H1 (cell line): ENCODE data around the gene SH3GL1. TPM values are rescaled to one million over a fixed set of nuclear protein-coding genes. Genes with fewer than 3 reads are reported as not detected.

Source experiments
- CTCF ChIA-PET: fragments of 300-600 bp; sonication (Branson Sonifier 250); formaldehyde crosslinking; loops from one replicate; lab custom pipeline; 2021; ENCODE audit not compliant: partially characterized antibody; lab: Charles Lee
- POLR2A ChIA-PET: fragments of 300-600 bp; sonication (Branson Sonifier 250); formaldehyde crosslinking; loops from one replicate; lab custom pipeline; 2021; ENCODE audit warnings: inconsistent platforms; ENCODE audit not compliant: partially characterized antibody; lab: Charles Lee
- DNase-seq, 2 experiments: peaks; one replicate each; pipeline versions ENCODE4 v3.0.0 to v3.0.0-alpha.2; 2010 to 2022; ENCODE audit warnings: low spot score in 2 of 2, low read depth in 1 of 2, mixed read lengths in 1 of 2
- FAIRE-seq: peaks from 2 replicates; lab custom pipeline; 2011; peaks lifted over from hg19 to GRCh38; lab: Jason Lieb, UNC
- H2AFZ ChIP-seq: 2 replicates; pipeline ENCODE4 v1.8.1; 2012; ENCODE audit warnings: low read length, inconsistent platforms
- H2AK5ac ChIP-seq: 2 replicates; pipeline ENCODE4 v1.6.1; 2013; ENCODE audit warnings: low read depth, low read length
- H2BK120ac ChIP-seq: replicated peaks from 2 replicates; pipeline ENCODE3; 2013; ENCODE audit warnings: low read depth, low read length, inconsistent platforms
- H2BK12ac ChIP-seq: 2 replicates; pipeline ENCODE4 v1.6.1; 2013; ENCODE audit warnings: low read depth, low read length
- H2BK15ac ChIP-seq: 2 replicates; pipeline ENCODE4 v1.6.1; 2013; ENCODE audit warnings: low read length
- H2BK20ac ChIP-seq: 2 replicates; pipeline ENCODE4 v1.6.1; 2013; ENCODE audit warnings: low read length
- H2BK5ac ChIP-seq: 2 replicates; pipeline ENCODE4 v1.6.1; 2013; ENCODE audit warnings: low read depth, low read length
- H3K14ac ChIP-seq: 2 replicates; pipeline ENCODE4 v1.6.1; 2013; ENCODE audit warnings: inconsistent platforms; ENCODE audit not compliant: insufficient read length
- H3K18ac ChIP-seq: 2 replicates; pipeline ENCODE4 v1.6.1; 2013; ENCODE audit warnings: low read length; ENCODE audit errors: extremely low read depth
- H3K23ac ChIP-seq: 2 replicates; pipeline ENCODE4 v1.6.1; 2013; ENCODE audit warnings: inconsistent platforms; ENCODE audit not compliant: insufficient read length
- H3K23me2 ChIP-seq: 2 replicates; pipeline ENCODE4 v1.6.1; 2013; ENCODE audit warnings: low read depth, low read length
- H3K27ac ChIP-seq: 2 replicates; pipeline ENCODE4 v1.6.1; 2011; ENCODE audit warnings: low read depth, low read length, inconsistent platforms
- H3K27me3 ChIP-seq, 4 experiments: replicated peaks in 1 of 4; 1 replicate in 1 of 4; 2 replicates in 3 of 4; pipeline versions ENCODE4 v1.6.1 to v1.8.1; 2011 to 2013; ENCODE audit warnings: low read length in 3 of 4, mild to moderate bottlenecking in 3 of 4, inconsistent platforms in 2 of 4, mixed read lengths in 2 of 4, moderate library complexity in 1 of 4; ENCODE audit not compliant: control insufficient read depth in 3 of 4, insufficient read depth in 3 of 4; ENCODE audit errors: extremely low read depth in 1 of 4
- H3K36me3 ChIP-seq, 4 experiments: 2 replicates each; pipeline versions ENCODE4 v1.6.1 to v1.8.1; 2011 to 2013; ENCODE audit warnings: mild to moderate bottlenecking in 4 of 4, low read length in 3 of 4, moderate library complexity in 2 of 4, control low read depth in 1 of 4, inconsistent platforms in 1 of 4; ENCODE audit not compliant: insufficient read depth in 4 of 4, control insufficient read depth in 2 of 4
- H3K4ac ChIP-seq: replicated peaks from 2 replicates; pipeline ENCODE3; 2013; ENCODE audit warnings: low read length, low read depth, mixed read lengths, inconsistent platforms; ENCODE audit not compliant: insufficient read length
- H3K4me1 ChIP-seq, 4 experiments: replicated peaks in 1 of 4; 1 replicate in 1 of 4; 2 replicates in 3 of 4; pipeline versions ENCODE4 v1.6.1 to v1.8.1; 2011 to 2013; ENCODE audit warnings: low read length in 3 of 4, inconsistent platforms in 2 of 4, mixed read lengths in 1 of 4; ENCODE audit not compliant: insufficient read depth in 4 of 4, control insufficient read depth in 3 of 4
- H3K4me2 ChIP-seq, 2 experiments: 2 replicates each; pipeline versions ENCODE4 v1.6.1 to v1.8.1; 2011 to 2013; ENCODE audit warnings: low read depth in 2 of 2, low read length in 2 of 2, control low read depth in 1 of 2, inconsistent platforms in 1 of 2, mild to moderate bottlenecking in 1 of 2; ENCODE audit not compliant: insufficient read depth in 1 of 2
- H3K4me3 ChIP-seq, 4 experiments: fragments of 200-600, 300-600 bp in 1 of 4; sonication (generic), shearing (Covaris generic), sonication (Bioruptor Twin) in 1 of 4; 2 replicates each; pipeline versions ENCODE4 v1.5.1 to v1.8.1; 2011 to 2016; ENCODE audit warnings: low read length in 4 of 4, low read depth in 3 of 4, control low read depth in 2 of 4, inconsistent platforms in 2 of 4, mild to moderate bottlenecking in 2 of 4, mixed read lengths in 1 of 4, moderate library complexity in 1 of 4; ENCODE audit not compliant: insufficient read depth in 2 of 4; ENCODE audit errors: extremely low read depth in 1 of 4
- H3K56ac ChIP-seq: replicated peaks from 2 replicates; pipeline ENCODE3; 2013; ENCODE audit warnings: low read depth, mild to moderate bottlenecking, mixed read lengths, low read length, inconsistent platforms; ENCODE audit not compliant: insufficient read length
- H3K79me1 ChIP-seq: 2 replicates; pipeline ENCODE4 v1.6.1; 2013; ENCODE audit warnings: low read depth, low read length, control low read depth
- H3K79me2 ChIP-seq, 2 experiments: 2 replicates each; pipeline versions ENCODE4 v1.6.1 to v1.8.1; 2012 to 2013; ENCODE audit warnings: low read length in 2 of 2, mild to moderate bottlenecking in 2 of 2, inconsistent platforms in 1 of 2; ENCODE audit not compliant: insufficient read depth in 2 of 2, control insufficient read depth in 1 of 2
- H3K9ac ChIP-seq, 4 experiments: replicated peaks in 1 of 4; 1 replicate in 1 of 4; 2 replicates in 3 of 4; pipeline versions ENCODE4 v1.6.1 to v1.8.1; 2011 to 2013; ENCODE audit warnings: low read depth in 3 of 4, low read length in 3 of 4, control low read depth in 2 of 4, mild to moderate bottlenecking in 2 of 4, moderate library complexity in 2 of 4, inconsistent platforms in 1 of 4; ENCODE audit errors: extremely low read depth in 1 of 4
- H3K9me3 ChIP-seq, 2 experiments: 2 replicates each; pipeline versions ENCODE4 v1.6.1 to v1.8.1; 2012 to 2013; ENCODE audit warnings: mild to moderate bottlenecking in 2 of 2, moderate library complexity in 2 of 2, control low read depth in 1 of 2, inconsistent platforms in 1 of 2, low read depth in 1 of 2, low read length in 1 of 2, mixed read lengths in 1 of 2; ENCODE audit not compliant: insufficient read depth in 2 of 2
- H4K20me1 ChIP-seq, 2 experiments: replicated peaks in 1 of 2; 2 replicates each; pipeline versions ENCODE3 to v1.8.1; 2011 to 2013; ENCODE audit warnings: inconsistent platforms in 2 of 2, low read length in 2 of 2, mild to moderate bottlenecking in 1 of 2; ENCODE audit not compliant: insufficient read depth in 2 of 2, control insufficient read depth in 1 of 2
- H4K5ac ChIP-seq: 2 replicates; pipeline ENCODE4 v1.6.1; 2013; ENCODE audit warnings: low read length, low read depth, mixed read lengths, inconsistent platforms; ENCODE audit not compliant: insufficient read length
- H4K8ac ChIP-seq: 2 replicates; pipeline ENCODE4 v1.8.0; 2013; ENCODE audit warnings: mild to moderate bottlenecking, moderate library complexity, low read length, inconsistent platforms; ENCODE audit not compliant: insufficient read depth; ENCODE audit errors: extremely low read depth
- H4K91ac ChIP-seq: replicated peaks from 2 replicates; pipeline ENCODE3; 2013; ENCODE audit warnings: low read length, mixed read lengths, inconsistent platforms; ENCODE audit not compliant: insufficient read length
- BACH1 ChIP-seq: IDR thresholded peaks from 2 replicates; pipeline ENCODE4 v1.6.1; 2012; ENCODE audit warnings: low read length, improper control_type of control experiment
- CBX5 ChIP-seq: fragments of 300-800, 300-1000 bp; sonication (generic); IDR thresholded peaks from 2 replicates; pipeline ENCODE4 v1.7.1; 2016; ENCODE audit warnings: antibody characterized with exemption, low read length, low read depth
- CHD2 ChIP-seq: IDR thresholded peaks from 2 replicates; pipeline ENCODE4 v1.6.1; 2012; ENCODE audit warnings: low read length, improper control_type of control experiment
- KDM1A ChIP-seq: fragments of 200-600, 300-600 bp; sonication (generic); IDR thresholded peaks from 2 replicates; pipeline ENCODE4 v1.7.1; 2016; ENCODE audit warnings: mild to moderate bottlenecking, low read length, borderline replicate concordance
- KDM4A ChIP-seq: IDR thresholded peaks from one replicate; pipeline ENCODE4 v1.7.1; 2012; ENCODE audit warnings: low read depth, mild to moderate bottlenecking, moderate library complexity, low read length, inconsistent platforms; ENCODE audit not compliant: severe bottlenecking
- POLR2A ChIP-seq, 2 experiments: IDR thresholded peaks; 1 replicate in 1 of 2; 2 replicates in 1 of 2; pipeline ENCODE4 v1.6.1; 2011; ENCODE audit warnings: low read depth in 2 of 2, low read length in 2 of 2, mild to moderate bottlenecking in 2 of 2; ENCODE audit errors: control extremely low read depth in 1 of 2
- RBBP5 ChIP-seq: IDR thresholded peaks from 2 replicates; pipeline ENCODE4 v1.7.1; 2012; ENCODE audit warnings: low read depth, mild to moderate bottlenecking, inconsistent platforms, low read length, moderate library complexity, borderline replicate concordance
- SP2 ChIP-seq: IDR thresholded peaks from 2 replicates; pipeline ENCODE4 v1.6.1; 2012; ENCODE audit warnings: mild to moderate bottlenecking, low read length, inconsistent platforms
- SUZ12 ChIP-seq: fragments of 200-600 bp; sonication (generic); IDR thresholded peaks from 2 replicates; pipeline ENCODE4 v1.6.1; 2012; ENCODE audit warnings: mild to moderate bottlenecking, inconsistent platforms, low read length, moderate library complexity, mixed read lengths
- TAF1 ChIP-seq: IDR thresholded peaks from 2 replicates; pipeline ENCODE4 v1.6.1; 2011; ENCODE audit warnings: mild to moderate bottlenecking, low read depth, low read length
- WGBS, 2 experiments: shearing (Covaris generic) in 1 of 2; methylation state at CpG; one replicate each; pipeline versions ENCODE4 v1.1.6 to v1.1.7; 2013 to 2015; ENCODE audit warnings: low lambda C conversion rate in 2 of 2, mixed read lengths in 2 of 2, inconsistent platforms in 1 of 2, low coverage in 1 of 2, missing lambda C conversion rate in 1 of 2; ENCODE audit not compliant: insufficient replicate concordance in 2 of 2, insufficient coverage in 1 of 2, insufficient read length in 1 of 2; ENCODE audit errors: extremely low coverage in 1 of 2, missing lambda C conversion rate in 1 of 2; 5-methylcytosine and 5-hydroxymethylcytosine counted together
- polyA plus RNA-seq, 7 experiments: library from polyadenylated mRNA; depleted of rRNA in 3 of 7; stranded (reverse) in 5 of 7; unstranded in 2 of 7; fragments of >200 nt in 5 of 7; fragments of 200-250 nt in 2 of 7; gene quantifications; 1 replicate in 5 of 7; 2 replicates in 1 of 7; 4 replicates in 1 of 7; pipeline versions ENCODE4 v1.2.1 to v1.2.3, GENCODE V29; 2011 to 2013; ENCODE audit warnings: missing spikeins in 2 of 7, mixed read lengths in 2 of 7
- total RNA-seq: library from RNA; stranded (reverse); fragmentation: NEBNext Ultra II Directional; extraction: Animal tissue kit (Norgen Biotek cat#: 25700); gene quantifications from 2 replicates; pipeline ENCODE4 v1.2.1, GENCODE V29; 2021
- TF ChIP-seq, protein P1 (sequence below), 3 experiments: IDR thresholded peaks; 1 replicate in 2 of 3; 2 replicates in 1 of 3; pipeline versions ENCODE4 v1.5.1 to v1.6.1; 2011; ENCODE audit warnings: low read length in 3 of 3, mild to moderate bottlenecking in 3 of 3, inconsistent platforms in 2 of 3, low read depth in 1 of 3, moderate library complexity in 1 of 3; ENCODE audit not compliant: insufficient read depth in 1 of 3; ENCODE audit errors: control extremely low read depth in 1 of 3

The SH3GL1 gene
- total and polyA plus RNA-seq, 2 of the 8 experiments (the other 6 are each of a cell fraction or from before 2014, with no cell fraction given): 81.5 to 102 TPM

- Histone ChIP-seq H3K4ac (peak overlapping the region; percentile 71), H2AK5ac (no peak overlapping the region), H4K91ac (no peak overlapping the region), H3K9me3 (no peaks in the 10 kb centered on the region), H2AFZ (no peak overlapping the region), H3K4me2 (peak overlapping the region; percentile 61 to 89), H3K56ac (no peak overlapping the region), H3K27ac (no peak overlapping the region), H3K4me3 (peak overlapping the region in 1 of 4 experiments; percentile 48; a peak in 1 of 8 replicates), H3K79me1 (peaks cover 40% of the 10 kb centered on the region), H4K8ac (no peak overlapping the region; the same call in none of the 2 replicates), H3K36me3 (no peaks in the 10 kb centered on the region; a peak in 1 of 8 replicates), H3K23ac (no peak overlapping the region), H4K5ac (no peak overlapping the region), H2BK20ac (no peak overlapping the region), H2BK15ac (0 out of 2 replicates have a peak overlapping the region, but pooled peaks have one; percentile 61), H3K14ac (no peak overlapping the region), H3K79me2 (peaks cover 0 to 78% of the 10 kb centered on the region in 2 experiments; a peak in 2 of 4 replicates), H3K9ac (no peak overlapping the region), H3K27me3 (no peaks in the 10 kb centered on the region), H3K23me2 (no peaks in the 10 kb centered on the region; the same call in 1 of the 2 replicates), H3K4me1 (peaks cover 10 to 36% (median 26%) of the 10 kb centered on the region in 4 experiments), H2BK12ac (0 out of 2 replicates have a peak overlapping the region, but pooled peaks have one; percentile 91), H2BK5ac (peak overlapping the region; percentile 40; the same call in 1 of the 2 replicates), H2BK120ac (no peak overlapping the region), H3K18ac (peak overlapping the region; percentile 75; the same call in 1 of the 2 replicates), H4K20me1 (peaks cover 28 to 45% of the 10 kb centered on the region in 2 experiments)
- DNase-seq (no peak), FAIRE-seq (no peak)
- WGBS, 2 experiments: 82% methylated on average over 13 of the region's 17 CpGs; no CpG with 5 or more reads in 1 of the 2 experiments
- ChIA-PET CTCF (interaction anchor here (0.6 to 7.2 kb wide), 8 partner anchors 11 to 68 kb away, joined by 3 to 72 read pairs (median 5); partner anchors contain the start of gene SH3GL1), POLR2A (interaction anchor here (0.6 to 5.2 kb wide), 14 partner anchors 11 to 67 kb away, joined by 3 to 57 read pairs (median 4); partner anchors contain the start of genes CHAF1A, MPND and SH3GL1)
- TF ChIP-seq CBX5 (no peak), SUZ12 (no peak), TAF1 (no peak), RBBP5 (no peak), BACH1 (no peak), CHD2 (no peak), KDM4A (no peak), POLR2A (IDR thresholded peaks at IDR 0.05; ENCODE audit: control extremely low read depth in 1 of 2, low read depth in 2 of 2, low read length in 2 of 2) (no peak), SP2 (no peak), KDM1A (no peak)
- TF ChIP-seq, protein P1, sequence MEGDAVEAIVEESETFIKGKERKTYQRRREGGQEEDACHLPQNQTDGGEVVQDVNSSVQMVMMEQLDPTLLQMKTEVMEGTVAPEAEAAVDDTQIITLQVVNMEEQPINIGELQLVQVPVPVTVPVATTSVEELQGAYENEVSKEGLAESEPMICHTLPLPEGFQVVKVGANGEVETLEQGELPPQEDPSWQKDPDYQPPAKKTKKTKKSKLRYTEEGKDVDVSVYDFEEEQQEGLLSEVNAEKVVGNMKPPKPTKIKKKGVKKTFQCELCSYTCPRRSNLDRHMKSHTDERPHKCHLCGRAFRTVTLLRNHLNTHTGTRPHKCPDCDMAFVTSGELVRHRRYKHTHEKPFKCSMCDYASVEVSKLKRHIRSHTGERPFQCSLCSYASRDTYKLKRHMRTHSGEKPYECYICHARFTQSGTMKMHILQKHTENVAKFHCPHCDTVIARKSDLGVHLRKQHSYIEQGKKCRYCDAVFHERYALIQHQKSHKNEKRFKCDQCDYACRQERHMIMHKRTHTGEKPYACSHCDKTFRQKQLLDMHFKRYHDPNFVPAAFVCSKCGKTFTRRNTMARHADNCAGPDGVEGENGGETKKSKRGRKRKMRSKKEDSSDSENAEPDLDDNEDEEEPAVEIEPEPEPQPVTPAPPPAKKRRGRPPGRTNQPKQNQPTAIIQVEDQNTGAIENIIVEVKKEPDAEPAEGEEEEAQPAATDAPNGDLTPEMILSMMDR (IDR thresholded peaks at IDR 0.05; ENCODE audit: control extremely low read depth in 1 of 3, insufficient read depth in 1 of 3, low read depth in 1 of 3, low read length in 3 of 3): no peak
Measured at GRCh38 chr19:4389511-4390016, 10.8 kb downstream of the SH3GL1 start.
